Activated CD4-positive, alpha-beta T cell treated with anti-CD3 and anti-CD28 coated beads for 4 hours (primary cell): Measurements from ENCODE around the gene HSD17B11.
"Not testable (repeated sequence)": the region's sequence is repeated elsewhere in the genome, so short reads cannot be mapped to it uniquely, and the experiment has no call there.

Source experiments
- DNase-seq, 2 donors: peaks; one replicate each; pipeline ENCODE4 v3.0.0-alpha.2; 2020

Gene HSD17B11

GRCh38 chr4:87405211-87405820 lies 14.3 kb upstream of the HSD17B11 start:
- no peak for DNase-seq

GRCh38 chr4:87403732-87404131 lies 12.7 kb upstream of the HSD17B11 start:
- DNase-seq: not testable (repeated sequence)

- no peak for DNase-seq
Observed at GRCh38 chr4:87399954-87400353, 9.0 kb upstream of the HSD17B11 start.

DNA sequence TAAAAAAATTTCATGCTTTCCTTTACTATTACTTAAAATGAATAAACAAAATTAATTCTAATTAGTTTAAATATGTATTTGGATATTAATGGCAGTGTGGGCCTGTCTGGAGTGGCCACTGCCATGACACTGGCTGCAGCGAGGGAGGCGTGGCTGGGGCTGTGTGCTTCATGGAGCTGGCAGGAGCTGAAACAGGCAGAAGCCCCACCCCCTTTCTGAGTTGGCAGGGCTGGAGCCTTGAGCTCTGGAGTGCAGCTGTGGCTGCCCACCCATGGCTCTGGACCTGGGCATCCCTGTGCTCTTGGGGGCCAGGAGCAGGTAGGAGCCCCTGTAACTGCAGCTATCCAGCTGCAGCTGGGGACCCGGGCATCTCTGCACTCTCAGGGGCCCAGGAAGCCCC lies 8.2 kb upstream of the HSD17B11 start:
- no peak for DNase-seq

DNA sequence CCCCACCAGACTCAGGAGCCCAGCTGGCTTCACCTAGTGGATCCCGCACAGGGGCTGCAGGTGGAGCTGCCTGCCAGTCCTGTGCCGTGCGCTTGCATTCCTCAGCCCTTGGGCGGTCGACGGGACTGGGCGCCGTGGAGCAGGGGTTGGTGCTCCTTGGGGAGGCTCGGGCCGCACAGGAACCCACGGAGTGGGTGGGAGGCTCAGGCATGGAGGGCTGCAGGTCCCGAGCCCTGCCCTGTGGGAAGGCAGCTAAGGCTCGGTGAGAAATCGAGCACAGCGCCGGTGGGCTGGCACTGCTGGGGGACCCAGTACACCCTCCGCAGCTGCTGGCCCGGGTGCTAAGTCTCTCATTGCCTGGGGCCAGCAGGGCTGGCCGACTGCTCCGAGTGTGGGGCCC lies 4.9 kb upstream of the HSD17B11 start:
- not testable (repeated sequence) for DNase-seq

GRCh38 chr4:87395073-87395472 lies 4.1 kb upstream of the HSD17B11 start:
- peak in 1 of 2 donors; percentile 13 for DNase-seq

- no peak for DNase-seq
Observed at GRCh38 chr4:87392183-87392582, 1.2 kb upstream of the HSD17B11 start.

- no peak for DNase-seq
Observed at GRCh38 chr4:87391576-87392054, 627 bp upstream of the HSD17B11 start.

GRCh38 chr4:87390551-87390890 lies 467 bp downstream of the HSD17B11 start:
- DNase-seq: no peak

DNA sequence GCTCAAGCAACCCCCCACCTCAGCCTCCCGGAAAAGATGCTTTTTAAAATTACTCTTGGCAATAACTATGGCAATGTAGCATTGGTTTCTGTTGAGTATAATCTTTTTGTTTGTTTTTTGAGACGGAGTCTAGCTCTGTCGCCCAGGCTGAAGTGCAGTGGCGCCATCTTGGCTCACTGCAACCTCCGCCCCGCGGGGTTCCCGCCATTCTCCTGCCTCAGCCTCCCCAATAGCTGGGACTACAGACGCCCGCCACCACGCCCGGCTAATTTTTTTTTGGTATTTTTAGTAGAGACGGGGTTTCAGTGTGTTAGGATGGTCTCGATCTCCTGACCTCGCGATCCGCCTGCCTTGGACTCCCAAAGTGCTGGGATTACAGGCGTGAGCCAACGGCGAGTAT lies 933 bp downstream of the HSD17B11 start:
- DNase-seq: not testable (repeated sequence)

- no peak for DNase-seq
Observed at GRCh38 chr4:87388901-87389300, 2.1 kb downstream of the HSD17B11 start.

GRCh38 chr4:87387237-87387636 lies 3.8 kb downstream of the HSD17B11 start:
- DNase-seq: no peak

DNA sequence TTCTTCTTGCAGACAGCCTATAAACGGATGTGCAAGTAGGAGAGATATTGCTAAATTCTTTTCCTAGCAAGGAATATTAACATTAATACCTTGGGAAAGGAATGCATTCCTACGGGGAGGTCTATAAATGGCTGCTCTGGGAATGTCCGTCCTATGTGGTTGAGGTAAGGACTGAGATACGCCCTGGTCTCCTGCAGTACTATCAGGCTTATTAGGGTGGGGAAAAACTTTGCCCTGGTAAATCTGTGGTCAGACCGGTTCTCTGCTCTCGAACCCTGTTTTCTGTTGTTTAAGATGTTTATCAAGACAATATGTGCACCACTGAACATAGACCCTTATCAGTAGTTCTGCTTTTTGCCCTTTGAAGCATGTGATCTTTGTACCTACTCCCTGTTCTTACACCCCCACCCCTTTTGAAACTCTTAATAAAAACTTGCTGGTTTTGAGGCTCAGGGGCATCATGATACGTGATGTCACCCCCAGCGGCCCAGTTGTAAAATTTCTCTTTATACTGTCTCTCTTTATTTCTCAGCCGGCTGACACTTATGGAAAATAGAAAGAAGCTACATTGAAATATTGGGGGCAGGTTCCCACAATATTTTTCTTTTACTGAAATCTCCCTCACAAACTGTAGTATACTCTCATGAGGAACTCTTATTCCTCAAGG lies 6.4 kb downstream of the HSD17B11 start:
- DNase-seq: not testable (repeated sequence)

- no peak for DNase-seq
Observed at GRCh38 chr4:87382931-87383330, 8.1 kb downstream of the HSD17B11 start.

GRCh38 chr4:87382116-87382515 lies 8.9 kb downstream of the HSD17B11 start:
- DNase-seq: no peak

- no peak for DNase-seq
Observed at GRCh38 chr4:87377816-87378215, 13.2 kb downstream of the HSD17B11 start.

DNA sequence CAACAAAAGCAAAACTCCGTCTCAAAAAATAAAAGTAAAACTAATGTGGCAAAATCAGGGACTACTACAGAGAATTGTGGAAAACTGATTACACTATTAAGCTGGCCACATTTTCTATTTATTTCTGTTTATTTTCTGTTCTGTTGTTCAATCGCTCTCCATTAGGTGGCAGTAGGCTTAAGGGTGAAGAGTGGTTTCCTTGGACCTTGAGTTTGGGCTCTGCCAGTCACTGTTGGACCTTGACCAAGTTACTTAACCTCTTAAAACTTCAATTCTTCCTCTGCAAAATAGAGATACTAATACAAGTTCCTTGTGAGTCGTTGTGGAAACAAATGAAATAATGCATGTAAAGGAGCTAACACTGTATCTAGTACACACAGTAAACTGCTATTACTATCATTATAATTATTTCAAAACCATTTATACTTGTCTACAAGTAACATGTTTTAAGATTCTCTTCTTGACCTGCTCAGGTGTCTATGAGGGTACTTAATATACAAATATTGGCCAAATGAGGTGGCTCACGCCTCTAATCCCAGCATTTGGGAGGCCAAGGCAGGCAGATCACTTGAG lies 15.2 kb downstream of the HSD17B11 start:
- DNase-seq: no peak

DNA sequence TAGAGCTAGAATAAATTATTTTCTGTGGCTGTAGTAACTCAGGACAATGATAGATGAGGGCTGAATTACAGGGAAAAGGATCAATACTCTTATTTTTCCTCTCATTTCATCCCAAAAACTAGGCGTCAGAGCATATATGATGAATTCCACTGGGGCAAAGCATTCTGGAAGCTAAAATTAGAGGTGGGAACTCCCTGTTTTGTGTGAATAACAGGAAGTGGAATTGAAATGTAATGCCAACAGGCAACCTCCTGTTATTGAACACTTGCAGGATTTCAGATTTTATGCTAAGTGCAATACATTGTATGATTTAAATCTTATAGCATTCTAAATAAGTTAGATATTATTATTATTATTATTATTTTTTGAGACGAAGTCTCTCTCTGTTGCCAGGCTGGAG lies 20.9 kb downstream of the HSD17B11 start:
- DNase-seq: no peak

GRCh38 chr4:87366521-87367162 lies 24.3 kb downstream of the HSD17B11 start:
- DNase-seq: no peak

DNA sequence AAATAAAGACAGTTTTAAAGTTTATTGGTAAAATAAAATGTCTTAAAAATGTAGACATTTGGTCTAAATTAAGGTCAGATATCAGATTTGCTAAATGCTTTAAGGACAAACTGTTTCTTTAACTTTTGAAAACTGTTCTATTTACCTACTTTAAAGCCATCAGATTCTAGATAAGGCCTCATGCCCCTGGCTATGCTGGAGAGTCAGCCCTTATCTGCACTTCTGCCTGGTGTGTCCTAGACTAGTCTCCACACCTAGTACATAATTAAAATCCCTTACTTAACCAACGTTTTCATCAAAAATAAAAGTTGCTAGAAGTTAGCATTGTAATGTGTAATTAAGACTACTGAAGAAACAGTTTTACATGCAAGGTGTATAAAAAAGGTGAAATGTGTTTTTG lies 25.6 kb downstream of the HSD17B11 start:
- DNase-seq: no peak

GRCh38 chr4:87363552-87363951 lies 27.4 kb downstream of the HSD17B11 start:
- no peak for DNase-seq

DNA sequence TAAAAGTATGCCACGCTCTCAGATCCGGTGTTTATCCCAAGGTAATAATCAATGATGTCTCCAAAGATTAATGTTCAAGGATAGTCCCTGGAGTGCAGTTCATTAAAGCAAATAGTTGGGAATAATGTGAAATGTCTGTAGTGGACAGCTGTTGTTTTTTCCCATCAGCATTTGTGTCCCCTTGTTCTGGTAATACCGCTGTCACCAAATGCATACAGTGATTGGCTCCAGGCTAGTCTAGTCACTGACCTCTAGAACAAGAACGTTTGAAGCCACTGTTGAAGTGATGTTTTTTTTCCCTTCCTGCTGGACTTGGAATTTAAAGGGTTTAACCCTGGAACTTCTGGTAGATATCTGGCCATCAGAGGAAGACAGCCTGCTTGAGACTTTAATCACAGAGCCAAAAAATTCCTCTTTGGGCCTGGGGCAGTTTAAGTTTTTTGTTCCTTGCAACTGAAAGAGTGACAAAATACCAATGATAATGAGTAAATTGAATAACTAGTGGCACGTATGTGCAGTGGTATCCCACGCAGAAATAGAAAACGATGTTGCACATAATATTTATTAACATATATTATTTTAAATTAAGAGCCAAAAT lies 30.6 kb downstream of the HSD17B11 start:
- DNase-seq: no peak

DNA sequence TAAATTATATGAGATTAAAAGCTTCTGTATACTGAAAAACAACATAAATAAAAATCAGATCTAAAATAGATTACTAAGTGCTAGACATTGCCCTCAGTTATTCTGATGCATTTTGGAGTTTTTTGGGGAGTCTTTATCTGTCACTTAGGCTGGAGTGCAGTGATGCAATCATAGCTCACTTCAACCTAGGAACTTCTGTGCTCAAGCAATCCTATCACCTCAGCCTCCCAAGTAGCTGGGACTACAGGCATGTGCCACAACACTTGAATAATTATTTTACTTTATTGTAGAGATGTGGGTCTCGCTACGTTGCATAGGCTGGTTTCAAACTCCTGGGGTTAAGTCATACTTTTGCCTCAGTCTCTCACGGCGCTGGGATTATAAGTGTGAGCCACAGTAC lies 31.7 kb downstream of the HSD17B11 start:
- DNase-seq: no peak
